DMS79 (cell line): ENCODE measurements around the gene DRAP1.
"Not testable (repeated sequence)": the region's sequence is repeated elsewhere in the genome, so short reads cannot be mapped to it uniquely, and the experiment has no call there.

Experiments
- DNase-seq: peaks from one replicate; lab custom pipeline; 2025; lab: John Stamatoyannopoulos, UW

The DRAP1 gene

DNA sequence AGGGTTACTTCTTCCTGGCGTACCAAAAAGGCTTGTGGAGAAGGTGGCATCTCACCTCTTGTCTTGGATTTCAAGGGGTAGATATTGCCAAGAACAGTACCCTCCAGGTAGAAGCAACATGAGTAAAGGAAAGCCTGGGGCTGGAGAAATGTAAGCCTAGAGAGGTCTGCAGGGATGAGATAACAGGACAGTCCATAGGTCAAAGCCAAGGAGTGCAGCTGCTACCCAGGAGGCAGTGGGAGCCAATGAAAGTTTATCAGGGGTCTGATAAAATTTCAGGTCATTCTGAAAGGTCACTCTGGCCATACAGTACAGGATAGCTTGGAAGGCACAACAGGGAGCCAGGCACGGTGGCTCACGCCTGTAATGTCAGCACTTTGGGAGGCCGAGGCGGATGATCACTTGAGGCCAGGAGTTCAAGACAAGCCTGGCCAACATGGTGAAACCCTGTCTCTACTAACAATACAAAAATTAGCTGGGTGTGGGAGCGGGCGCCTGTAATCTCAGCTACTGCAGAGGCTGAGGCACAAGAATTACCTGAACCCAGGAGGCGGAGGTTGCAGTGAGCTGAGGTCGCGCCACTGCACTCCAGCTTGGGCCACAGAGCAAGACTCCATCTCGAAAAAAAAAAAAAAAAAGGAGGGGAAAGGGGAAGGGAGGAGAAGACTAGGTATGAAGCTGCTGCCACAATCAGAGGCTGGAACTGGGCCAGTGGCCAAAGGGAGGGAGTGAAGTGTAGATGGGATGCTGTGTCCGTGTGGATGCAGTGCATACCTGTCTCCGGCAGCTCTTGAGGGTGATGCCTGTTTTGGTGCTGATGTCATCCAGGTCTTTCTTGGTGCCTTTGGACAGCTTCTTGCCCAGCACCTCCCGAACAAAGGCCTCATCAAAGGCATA is 32.2 kb upstream of the DRAP1 start:
- no peak for DNase-seq

- no peak for DNase-seq
These were observed 31.5 kb upstream of the DRAP1 start for GRCh38 chr11:65887723-65888162.

DNA sequence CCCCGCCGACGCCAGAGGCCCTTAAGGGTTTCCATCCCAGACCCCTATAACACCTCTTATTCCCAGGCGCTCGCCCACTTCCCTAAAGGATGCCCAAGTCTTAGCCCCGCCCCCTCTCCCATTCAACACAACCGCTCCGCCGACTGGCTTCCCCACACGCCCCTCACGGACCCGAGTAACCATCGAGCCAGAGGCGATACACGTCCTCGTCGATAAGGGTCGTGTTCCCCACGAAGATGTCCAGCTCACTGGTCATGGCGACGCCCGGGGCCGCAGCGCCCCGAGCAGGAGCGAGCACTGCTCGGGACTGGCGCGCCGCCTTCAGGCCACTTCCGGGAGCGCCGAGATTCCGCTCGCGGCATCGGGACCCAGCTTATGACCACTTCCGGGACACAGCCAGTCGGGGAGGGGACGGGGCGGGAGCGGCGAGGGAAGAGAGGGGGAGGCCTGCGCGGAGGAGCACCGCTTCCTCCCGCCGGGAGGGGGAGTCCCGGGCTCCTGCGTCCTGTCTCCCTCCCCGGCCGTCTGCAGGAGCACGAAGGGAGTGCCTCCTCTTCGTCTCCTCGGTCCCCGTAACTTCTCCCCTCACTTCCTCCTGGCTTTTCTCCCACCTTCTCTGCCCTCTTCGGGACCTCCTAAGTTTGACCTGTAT is 30.9 kb upstream of the DRAP1 start, which contains the start of gene FIBP:
FIBP (minus strand) TSS at position 309 of the 652 bp plus-strand sequence; CDS start at position 256, 53 bp downstream.
- DNase-seq: peak; percentile 91

- peak; percentile 89 for DNase-seq
These were observed 28.7 kb upstream of the DRAP1 start, which contains the start of gene CCDC85B for GRCh38 chr11:65890324-65891218. Gene CCDC85B (plus strand): TSS chr11:65890673. CDS start chr11:65890784, 111 bp downstream.

DNA sequence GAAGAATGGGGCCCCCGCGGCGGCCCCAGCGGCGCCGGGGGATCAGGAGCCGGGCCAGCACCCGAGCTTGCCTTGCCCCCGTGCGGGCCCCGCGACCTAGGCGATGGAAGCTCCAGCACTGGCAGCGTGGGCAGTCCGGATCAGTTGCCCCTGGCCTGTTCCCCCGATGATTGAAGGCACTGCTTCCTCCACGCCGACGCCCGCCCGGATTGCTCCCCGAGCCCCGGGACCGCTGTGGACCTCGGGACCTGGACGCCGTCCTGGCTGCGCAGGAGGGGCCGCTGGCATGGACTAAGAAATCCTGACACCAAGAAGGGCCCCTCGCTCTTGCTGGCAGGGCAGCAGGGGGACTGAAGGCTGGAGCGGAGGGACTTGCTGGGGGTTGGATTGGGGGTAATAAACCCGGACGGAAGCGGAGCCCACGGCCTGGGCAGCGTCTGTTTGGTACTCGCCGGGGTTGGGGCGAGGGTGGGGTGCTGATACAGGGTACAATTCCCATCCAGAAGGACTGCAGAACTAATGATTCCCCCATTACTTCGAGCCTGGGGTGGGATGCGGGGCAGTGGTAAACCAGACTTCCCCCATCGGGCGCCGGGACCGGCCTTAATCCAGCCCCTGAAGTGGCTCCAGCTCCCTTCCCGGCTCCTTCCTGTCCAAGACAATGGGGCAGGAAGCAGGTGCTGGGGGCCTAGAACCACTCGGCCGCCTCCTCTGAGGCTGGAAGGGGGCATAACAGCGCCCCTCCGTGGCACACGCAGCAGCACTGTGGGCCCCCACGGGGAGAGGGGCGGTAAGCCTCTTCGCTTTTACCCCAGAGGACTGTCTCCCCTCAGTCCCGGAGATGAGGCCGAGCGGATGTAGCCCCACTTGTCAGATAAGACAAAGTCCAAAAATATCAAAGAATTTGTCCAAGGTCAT is 27.7 kb upstream of the DRAP1 start:
- DNase-seq: no peak

DNA sequence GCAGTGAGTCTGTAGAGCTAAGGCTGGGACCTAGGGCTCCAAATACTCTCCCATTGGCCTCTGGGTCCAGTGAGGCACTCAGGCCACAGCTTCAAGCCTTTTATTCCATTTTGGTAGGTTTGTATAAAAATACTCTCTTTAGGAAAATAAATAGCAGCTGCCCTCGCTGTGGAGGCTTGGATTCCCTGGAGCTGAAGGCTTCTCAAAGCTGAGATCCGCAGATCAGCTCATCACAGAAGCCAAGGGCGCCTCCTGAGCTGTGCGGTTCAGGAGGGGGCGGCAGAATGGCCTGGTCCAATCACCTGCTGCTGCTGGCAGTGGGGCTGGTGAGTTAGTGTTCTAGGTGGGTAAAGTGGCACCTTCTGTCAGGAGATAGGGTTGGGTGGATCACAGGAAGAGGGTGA is 27.1 kb upstream of the DRAP1 start:
- not testable (repeated sequence) for DNase-seq

DNA sequence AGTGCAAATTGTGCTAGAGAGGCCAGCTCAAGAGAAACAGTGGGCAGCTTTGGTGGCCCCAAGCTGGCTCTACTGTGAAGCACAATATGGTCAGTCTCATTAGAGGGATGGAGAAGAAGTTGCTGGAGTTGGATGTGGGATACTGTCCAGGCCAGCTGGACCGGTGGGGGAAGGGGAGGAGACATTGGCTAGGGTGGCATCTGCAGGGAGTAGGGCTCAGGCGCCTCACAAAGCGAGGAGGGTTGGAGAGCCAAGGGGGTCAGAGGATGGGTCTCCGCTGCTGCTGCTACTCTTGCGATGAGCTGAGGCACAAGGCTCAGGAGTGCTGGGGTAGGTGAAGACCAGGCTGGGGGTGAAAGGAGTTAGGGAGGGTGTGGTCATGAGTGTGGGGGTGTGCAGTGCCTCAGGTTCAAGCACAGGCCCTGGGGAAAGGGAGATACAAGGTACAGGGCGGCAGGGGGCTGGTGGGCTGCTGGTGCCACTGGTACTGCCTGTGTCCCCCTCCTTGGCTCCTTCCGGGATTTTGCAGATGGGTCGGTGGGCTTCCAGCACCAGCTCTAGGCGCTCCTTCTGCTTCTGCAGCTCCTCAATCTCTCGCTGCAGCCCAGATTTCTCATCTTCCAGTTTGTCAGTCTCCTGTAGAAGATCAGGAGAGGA is 26.4 kb upstream of the DRAP1 start:
- no peak for DNase-seq

DNA sequence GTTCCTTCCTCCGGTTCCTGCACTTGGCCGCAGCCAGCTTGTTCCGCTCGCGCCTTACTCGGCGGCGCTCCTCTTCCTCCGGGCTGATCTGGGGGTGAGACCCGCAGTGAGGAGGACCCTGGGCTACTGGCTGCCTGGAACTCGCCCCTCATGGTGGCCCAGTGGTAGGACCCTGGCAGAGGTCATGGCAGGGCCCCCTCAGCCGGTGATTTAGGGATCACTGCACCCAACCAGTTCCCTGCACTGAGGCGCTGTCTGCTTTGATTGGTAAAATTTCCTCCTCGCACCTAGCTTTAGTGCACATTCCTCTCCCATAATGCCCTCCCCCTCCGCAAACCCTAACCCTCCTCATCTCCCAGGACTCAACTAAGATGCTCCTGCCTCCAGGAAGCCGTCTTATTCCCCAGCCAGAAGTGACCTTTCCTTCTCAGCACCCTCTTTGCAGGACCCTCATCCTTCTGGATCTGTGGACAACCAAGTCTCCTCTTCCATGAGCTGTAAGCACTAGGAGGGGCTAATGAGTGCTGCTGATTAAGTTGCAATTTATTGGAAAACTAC is 25.1 kb upstream of the DRAP1 start:
- no peak for DNase-seq

GRCh38 chr11:65895482-65895981 is 23.7 kb upstream of the DRAP1 start:
- DNase-seq: no peak

- no peak for DNase-seq
These were observed 22.9 kb upstream of the DRAP1 start for GRCh38 chr11:65896034-65896999.

DNA sequence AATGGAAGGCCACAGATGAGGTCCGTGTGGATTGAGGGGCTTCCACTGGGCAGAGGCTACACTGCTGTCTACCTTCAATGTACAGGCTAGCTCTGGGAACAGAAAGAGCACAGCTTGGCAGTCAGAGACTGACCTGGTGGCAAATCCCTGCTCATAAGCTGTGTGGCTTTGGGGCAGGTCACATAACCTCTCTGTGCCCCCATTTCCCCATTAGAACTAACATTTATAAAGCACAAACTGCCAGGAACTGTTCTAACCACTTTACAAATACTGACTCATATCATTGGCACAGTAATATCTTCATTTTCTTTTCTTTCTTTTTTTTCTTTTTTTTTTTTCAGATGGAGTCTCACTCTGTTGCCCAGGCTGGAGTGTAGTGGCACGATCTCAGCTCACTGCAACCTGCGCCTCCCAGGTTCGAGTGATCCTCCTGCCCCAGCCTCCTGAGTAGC is 22.2 kb upstream of the DRAP1 start:
- no peak for DNase-seq

DNA sequence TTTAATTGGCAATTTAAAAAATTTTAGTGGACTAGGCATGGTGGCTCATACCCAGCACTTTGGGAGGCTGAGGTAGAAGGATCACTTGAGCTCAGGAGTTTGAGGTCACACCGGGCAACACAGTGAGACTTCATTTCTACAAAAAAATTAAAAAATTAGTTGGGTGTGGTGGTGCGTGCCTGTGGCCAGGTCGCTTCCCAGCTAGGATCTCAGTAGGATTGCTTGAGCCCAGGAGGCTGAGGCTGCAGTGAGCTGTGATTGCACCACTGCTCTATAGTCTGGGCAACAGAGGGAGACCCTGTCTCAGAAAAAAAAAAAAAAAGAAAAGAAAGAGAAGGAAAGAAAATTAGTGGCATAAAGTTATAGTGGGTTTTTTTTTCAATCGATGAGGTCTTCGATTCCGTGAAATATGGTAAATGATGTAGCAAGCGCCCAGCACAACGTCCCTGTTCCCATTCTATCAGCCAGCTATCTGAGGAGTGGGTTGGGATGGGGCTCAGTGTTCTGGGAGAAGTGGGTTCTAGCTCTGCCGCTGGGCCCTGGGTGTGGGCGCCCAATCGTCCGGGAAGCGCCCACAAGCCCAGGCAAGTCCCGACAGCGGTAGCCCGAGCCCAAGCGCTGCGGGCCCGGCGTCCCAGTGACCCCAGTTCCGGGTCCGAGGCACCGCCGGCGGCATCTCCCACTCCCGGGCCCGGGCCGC is 20.4 kb upstream of the DRAP1 start:
- DNase-seq: no peak

DNA sequence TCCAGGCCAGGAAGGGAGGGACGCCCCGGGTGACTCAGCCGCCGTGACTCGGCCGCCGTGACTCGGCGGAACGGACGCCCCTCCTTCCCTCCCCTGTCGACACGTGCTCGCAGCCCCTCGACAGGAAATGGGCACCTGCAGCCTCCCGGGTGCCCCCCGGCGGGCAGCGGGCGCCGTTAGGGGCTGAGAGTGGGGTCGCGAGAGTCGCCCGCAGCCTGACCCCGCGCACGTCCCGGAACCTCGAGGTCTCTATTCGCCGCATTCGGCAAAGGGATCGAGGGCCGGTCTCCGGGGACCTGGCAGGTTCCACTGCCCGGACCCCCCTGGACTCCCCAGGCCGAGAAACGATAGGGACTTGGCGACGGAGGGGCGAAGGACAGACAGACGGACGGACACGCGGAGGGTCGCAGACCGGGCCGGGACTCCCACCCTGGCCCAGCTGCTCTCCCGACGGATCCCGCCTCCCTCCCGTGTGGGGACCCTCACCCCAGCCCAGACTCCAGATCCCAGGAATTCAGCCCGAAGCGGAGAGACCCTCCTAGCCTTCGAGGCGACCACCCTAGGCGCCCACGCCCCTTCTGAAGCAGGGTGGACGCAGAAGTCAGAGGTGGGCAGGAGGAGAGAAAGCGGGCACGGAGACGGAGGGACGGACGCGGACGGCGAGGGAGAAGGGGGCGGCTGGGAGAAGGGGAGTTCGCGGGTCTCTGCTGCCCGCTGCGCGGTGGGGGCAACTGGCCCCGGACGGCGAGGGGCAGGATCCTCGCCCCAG is 19.7 kb upstream of the DRAP1 start:
- DNase-seq: no peak

DNA sequence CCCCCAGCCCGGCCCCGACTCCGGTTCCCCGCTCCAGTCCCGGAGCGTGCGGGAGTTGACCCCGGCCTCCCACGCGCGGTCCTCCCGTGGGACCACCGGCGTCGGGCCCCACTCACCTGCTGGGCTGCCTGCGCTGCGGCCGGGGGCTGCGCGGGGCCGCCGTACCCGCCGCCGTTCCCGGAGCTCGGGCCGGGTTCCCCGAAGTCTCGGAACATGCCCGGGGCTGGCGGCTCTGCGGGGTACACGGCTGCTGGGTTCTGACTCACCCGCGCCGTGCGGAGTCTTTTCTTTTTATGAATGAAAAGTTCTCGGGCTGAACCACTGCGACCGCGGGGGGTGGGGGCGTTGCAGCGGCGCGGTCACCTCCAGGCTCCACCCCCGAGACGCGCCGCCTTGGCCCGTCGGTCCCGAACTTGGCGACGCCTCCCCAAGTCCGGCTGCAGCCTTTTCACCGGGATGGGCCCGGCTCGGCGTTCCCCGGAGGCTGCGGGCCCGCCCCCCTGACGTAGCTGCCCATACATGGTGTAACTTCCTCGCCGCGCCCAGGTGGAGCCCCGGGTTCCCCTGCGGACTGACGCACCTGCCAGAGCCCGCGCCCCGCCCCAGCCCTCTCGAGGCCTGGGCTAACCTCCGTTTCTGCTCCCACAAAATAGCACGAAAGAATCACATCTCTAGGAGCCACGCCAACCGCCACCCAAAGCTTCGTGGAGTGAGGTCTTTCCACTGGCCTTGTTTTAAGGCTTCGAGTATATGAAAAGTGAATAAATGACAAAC is 18.9 kb upstream of the DRAP1 start, which contains the start of gene FOSL1:
FOSL1 (minus strand) TSS at position 264 of the 774 bp plus-strand sequence; CDS start at position 215, 49 bp downstream.
- DNase-seq: peak; percentile 56

GRCh38 chr11:65900899-65901180 is 18.4 kb upstream of the DRAP1 start:
- DNase-seq: no peak

DNA sequence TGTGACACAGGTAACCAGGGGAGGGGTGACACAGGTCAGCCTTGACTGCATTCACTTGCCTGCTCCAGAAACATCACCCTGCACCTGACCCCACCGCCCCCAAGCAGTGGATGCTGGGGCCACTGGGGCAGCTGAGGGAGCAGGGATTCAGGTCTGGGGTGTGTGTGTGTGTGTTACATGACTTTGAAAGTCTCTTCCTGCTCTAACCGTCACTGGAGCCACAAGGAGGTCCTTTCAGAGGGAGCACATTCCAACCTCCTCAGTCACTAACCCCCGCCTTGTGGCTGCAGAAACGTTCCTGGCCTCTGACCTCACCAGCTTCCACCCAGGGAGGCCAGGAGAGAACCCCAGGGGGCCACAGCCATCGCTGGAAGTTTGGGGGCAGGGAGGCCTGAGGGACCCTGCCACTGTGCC is 16.2 kb upstream of the DRAP1 start:
- DNase-seq: no peak
